Retinal pigment epithelial cell (primary cell): ENCODE results near the gene SPINK4.

ENCODE experiments used
- DNase-seq: peaks from one replicate; pipeline ENCODE4 v3.0.0-alpha.2; 2010; ENCODE audit warnings: low read depth
- H3K4me3 ChIP-seq: 2 replicates; pipeline ENCODE4 v1.5.1; 2011; ENCODE audit warnings: mild to moderate bottlenecking, low read length, control low read depth, moderate library complexity
- TF ChIP-seq, protein P1 (sequence below): conservative IDR thresholded peaks from 2 replicates; pipeline ENCODE4 v1.5.1; 2011; ENCODE audit warnings: low read depth, low read length, control low read depth, inconsistent platforms

Gene SPINK4, protein sequence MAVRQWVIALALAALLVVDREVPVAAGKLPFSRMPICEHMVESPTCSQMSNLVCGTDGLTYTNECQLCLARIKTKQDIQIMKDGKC

DNA sequence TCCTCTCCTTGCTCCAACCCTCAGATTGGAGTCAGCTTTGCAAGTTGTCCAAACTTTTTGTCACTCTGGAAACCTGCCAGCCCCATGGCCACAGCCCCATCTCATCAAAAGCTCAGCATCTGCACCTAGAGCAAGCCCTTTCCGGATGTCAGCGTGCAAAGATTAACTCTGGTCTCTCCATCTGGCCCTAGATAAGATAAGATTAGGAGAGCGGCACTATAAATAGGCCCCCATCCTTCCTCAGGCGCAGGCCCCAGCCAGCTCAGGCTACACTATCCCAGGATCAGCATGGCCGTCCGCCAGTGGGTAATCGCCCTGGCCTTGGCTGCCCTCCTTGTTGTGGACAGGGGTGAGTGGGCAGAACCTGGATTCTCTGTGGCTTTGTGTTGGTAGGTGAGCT is at the start of gene SPINK4:
Gene SPINK4 (plus strand): TSS at position 247 of the 400 bp plus-strand sequence. CDS start 42 bp downstream, at position 289.
- H3K4me3 ChIP-seq: no peak within 1 kb of the TSS
- TF ChIP-seq, protein P1, sequence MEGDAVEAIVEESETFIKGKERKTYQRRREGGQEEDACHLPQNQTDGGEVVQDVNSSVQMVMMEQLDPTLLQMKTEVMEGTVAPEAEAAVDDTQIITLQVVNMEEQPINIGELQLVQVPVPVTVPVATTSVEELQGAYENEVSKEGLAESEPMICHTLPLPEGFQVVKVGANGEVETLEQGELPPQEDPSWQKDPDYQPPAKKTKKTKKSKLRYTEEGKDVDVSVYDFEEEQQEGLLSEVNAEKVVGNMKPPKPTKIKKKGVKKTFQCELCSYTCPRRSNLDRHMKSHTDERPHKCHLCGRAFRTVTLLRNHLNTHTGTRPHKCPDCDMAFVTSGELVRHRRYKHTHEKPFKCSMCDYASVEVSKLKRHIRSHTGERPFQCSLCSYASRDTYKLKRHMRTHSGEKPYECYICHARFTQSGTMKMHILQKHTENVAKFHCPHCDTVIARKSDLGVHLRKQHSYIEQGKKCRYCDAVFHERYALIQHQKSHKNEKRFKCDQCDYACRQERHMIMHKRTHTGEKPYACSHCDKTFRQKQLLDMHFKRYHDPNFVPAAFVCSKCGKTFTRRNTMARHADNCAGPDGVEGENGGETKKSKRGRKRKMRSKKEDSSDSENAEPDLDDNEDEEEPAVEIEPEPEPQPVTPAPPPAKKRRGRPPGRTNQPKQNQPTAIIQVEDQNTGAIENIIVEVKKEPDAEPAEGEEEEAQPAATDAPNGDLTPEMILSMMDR: no peak
- no peak for DNase-seq

DNA sequence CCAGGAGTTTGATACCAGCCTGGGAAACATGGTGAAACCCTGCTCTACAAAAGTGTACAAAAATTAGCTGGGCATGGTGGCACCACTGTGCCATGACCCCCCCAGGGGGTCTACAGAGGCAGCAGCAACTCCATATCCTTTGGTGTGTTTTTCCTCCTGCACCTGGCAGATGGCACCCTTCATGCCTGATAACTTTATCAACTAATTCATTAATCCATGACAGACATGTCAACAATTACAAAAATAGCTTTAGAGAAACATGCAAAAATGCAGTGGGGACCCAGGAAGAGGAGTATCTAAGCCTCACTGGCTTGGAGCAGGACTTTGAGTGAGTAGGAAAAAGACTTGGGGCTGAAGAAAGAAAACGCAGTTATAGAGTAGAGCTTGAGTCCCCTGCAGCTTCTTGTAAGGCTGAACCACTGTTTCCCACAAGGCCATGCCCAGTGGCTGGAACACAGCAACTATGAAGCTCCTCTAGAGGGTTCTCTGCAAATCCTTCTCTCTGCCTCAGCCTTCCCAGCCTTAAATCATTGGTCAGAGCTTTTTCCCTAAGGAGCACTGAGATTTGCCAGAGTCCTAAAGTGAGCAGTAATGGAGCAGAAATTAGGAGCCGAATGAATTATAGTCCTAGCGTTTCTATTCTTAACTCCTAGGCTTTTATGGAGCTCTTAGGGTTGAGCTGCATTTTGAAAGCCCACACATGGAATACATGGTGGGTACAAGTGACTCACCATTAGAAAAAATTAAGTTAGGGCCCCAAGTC is 47.3 kb upstream of the SPINK4 start:
- no peak for DNase-seq
- no peak overlapping the region for H3K4me3 ChIP-seq
- TF ChIP-seq, protein P1: no peak

DNA sequence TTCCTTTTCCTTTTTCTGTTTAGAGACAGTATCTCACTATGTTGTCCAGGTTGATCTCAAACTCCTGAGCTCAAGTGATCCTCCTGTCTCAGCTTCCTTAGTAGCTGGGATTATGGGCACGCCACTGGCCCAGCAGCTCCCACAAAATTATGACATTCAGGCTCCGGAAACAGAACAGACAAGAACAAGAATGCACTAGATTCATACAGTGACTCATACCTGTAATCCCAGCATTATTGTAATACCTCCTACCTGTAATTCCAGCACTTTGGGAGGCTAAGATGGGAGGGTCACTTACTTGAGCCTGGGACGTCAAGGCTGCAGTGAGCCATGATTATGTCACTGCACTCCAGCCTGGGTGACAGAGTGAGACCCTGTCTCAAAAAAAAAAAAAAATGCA is 46.1 kb upstream of the SPINK4 start:
- no peak for DNase-seq
- no peak overlapping the region for H3K4me3 ChIP-seq
- TF ChIP-seq, protein P1: no peak

DNA sequence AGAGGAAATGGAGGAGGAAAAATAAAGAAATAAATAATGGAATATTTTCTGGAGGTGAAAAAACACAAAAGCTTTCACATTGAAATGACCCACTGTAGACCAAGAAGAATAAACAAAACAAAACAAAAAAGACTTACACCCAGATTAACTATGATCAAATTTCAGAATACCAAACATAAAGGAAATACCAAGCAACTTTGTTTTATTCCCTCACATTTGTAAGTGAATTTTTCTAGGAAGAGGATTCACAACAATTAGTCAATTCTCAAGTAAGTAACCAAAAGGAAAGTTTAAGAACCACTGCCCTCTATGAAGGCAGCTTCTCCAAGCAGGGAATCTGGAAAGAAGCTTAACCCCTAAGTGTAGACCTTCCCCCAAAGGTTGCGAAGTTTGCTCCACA is 43.2 kb upstream of the SPINK4 start:
- TF ChIP-seq, protein P1: no peak

DNA sequence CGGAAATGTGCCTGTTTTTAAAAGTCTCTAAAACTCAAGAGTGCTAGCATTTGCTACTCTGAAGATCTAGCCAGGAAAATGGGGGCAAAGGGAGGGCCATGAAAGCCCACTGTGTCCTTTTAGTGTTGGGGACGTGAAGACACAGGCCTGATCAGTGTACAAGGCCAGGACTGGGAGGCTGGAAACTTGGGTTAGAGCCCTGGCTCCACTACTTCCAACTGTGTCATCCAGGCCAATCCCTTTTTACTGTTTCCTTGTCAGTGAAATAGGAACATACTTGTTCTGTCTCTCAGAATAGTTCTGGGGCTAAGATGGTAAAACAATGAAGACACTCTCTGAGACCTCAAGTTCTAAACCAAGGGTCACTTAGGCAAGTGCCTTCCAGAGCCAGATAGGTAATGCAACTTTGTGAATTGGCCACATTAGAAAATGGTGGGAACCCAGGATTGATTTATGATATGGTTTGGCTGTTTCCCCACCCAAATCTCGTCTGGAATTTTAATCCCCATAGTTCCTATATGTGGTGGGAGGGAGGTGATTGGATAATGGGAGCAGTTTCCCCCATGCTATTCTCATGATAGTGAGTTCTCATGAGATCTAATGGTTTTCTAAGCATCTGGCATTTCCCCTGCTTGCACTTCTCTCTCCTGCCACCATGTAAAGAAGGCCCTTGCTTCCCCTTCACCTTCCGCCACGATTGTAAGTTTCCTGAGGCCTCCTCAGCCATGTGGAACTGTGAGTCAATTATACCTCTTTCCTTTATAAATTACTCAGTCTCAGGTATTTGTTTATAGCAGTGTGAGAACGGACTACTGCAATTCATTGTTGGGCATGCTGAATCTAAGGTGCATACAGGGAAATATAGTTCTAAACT is 42.5 kb upstream of the SPINK4 start:
- TF ChIP-seq, protein P1: no peak
- DNase-seq: no peak
- H3K4me3 ChIP-seq: no peak overlapping the region

More for the DNA sequence above, 43.2 kb upstream of the SPINK4 start:
- no peak for DNase-seq
- no peak overlapping the region for H3K4me3 ChIP-seq

DNA sequence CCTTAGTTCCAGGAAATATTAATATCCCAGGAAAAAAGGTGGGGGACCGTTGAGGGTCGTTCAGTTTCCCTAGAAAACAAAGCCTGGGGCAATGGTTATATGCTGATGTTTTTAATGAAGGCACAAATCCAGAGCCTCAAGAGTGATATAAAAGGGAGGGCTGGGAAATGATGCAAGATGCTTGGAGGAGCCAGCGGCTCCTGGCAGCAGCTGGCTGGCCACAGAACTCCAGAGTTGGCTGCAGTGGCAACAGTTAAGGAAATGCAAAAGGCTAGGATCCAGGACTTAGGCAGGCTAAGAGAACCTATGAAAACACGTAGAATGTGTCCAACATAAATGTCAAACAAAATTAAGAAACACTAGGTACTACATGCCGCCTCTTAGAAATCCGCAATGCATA is 41.8 kb upstream of the SPINK4 start:
- no peak for DNase-seq
- no peak overlapping the region for H3K4me3 ChIP-seq
- TF ChIP-seq, protein P1: no peak
